Activated CD8-positive, alpha-beta T cell treated with anti-CD3 and anti-CD28 coated beads for 36 hours (primary cell): ENCODE data around the gene UBQLN1. TPM values are rescaled to one million over a fixed set of nuclear protein-coding genes. Genes with fewer than 3 reads are reported as not detected.

Source experiments
- ATAC-seq: fragments of 200-7000 bp; cut with Tn5 transposase; one replicate; pipeline ENCODE4 v1.10.0; 2021; ENCODE audit warnings: mild to moderate bottlenecking, moderate library complexity
- CTCF ChIA-PET: fragments of 350-600 bp; sonication (Branson Sonifier 250); formaldehyde crosslinking; loops from one replicate; lab custom pipeline; 2021; ENCODE audit warnings: antibody characterized with exemption; lab: Charles Lee
- POLR2A ChIA-PET: fragments of 350-600 bp; sonication (Branson Sonifier 250); formaldehyde crosslinking; loops from one replicate; lab custom pipeline; 2021; ENCODE audit warnings: antibody characterized with exemption; lab: Charles Lee
- DNase-seq: peaks from one replicate; pipeline ENCODE4 v3.0.0-alpha.2; 2020
- H3K27ac Mint-ChIP-seq: one replicate; pipeline ENCODE4 v1.8.0; 2021; ENCODE audit warnings: mild to moderate bottlenecking, mixed read lengths
- H3K27me3 Mint-ChIP-seq: one replicate; pipeline ENCODE4 v1.8.0; 2021; ENCODE audit warnings: mixed read lengths
- H3K36me3 Mint-ChIP-seq: one replicate; pipeline ENCODE4 v1.8.0; 2021; ENCODE audit warnings: low read depth, mixed read lengths
- H3K4me1 Mint-ChIP-seq: one replicate; pipeline ENCODE4 v1.8.0; 2021; ENCODE audit warnings: low read depth, mixed read lengths
- H3K4me3 Mint-ChIP-seq: one replicate; pipeline ENCODE4 v1.8.0; 2021; ENCODE audit warnings: mild to moderate bottlenecking, moderate library complexity, mixed read lengths
- H3K9me3 Mint-ChIP-seq: one replicate; pipeline ENCODE4 v1.8.0; 2021; ENCODE audit warnings: mixed read lengths
- CTCF ChIP-seq: fragments of 200-600 bp; IDR thresholded peaks from one replicate; pipeline ENCODE4 v1.8.0; 2022; ENCODE audit warnings: antibody characterized with exemption, mild to moderate bottlenecking
- intact Hi-C: fragments of 100-400 bp; cut with micrococcal nuclease; formaldehyde crosslinking; loops from one replicate; pipeline ENCODE4 v1.10.0; 2022
- total RNA-seq, 2 experiments: library from RNA; stranded (reverse); gene quantifications; one replicate each; pipeline ENCODE4 v1.2.3, GENCODE V29; 2021

The UBQLN1 gene
- total RNA-seq, 2 experiments from 2014 or later, result 80.1 to 92.9 TPM

- no peaks in the 10 kb centered on the region for H3K27me3 Mint-ChIP-seq
- no peaks in the 10 kb centered on the region for H3K36me3 Mint-ChIP-seq
- intact Hi-C loops, result no loop called here
- ATAC-seq (no peak), DNase-seq (no peak)
- H3K27ac Mint-ChIP-seq, result no peak overlapping the region
- no peak for TF ChIP-seq CTCF
- CTCF ChIA-PET, result interaction anchor here (1.8 kb wide), 1 partner anchor 66 kb away, joined by 4 read pairs; no protein-coding TSS in a partner anchor
- H3K4me3 Mint-ChIP-seq, result no peak overlapping the region
- no peaks in the 10 kb centered on the region for H3K4me1 Mint-ChIP-seq
- POLR2A ChIA-PET, result interaction anchor here (1.5 kb wide), 1 partner anchor 76 kb away, joined by 3 read pairs; no protein-coding TSS in a partner anchor
- H3K9me3 Mint-ChIP-seq, result no peaks in the 10 kb centered on the region
Observed at GRCh38 chr9:83715794-83716193, 8.0 kb upstream of the UBQLN1 start.

GRCh38 chr9:83715221-83715620 is 7.5 kb upstream of the UBQLN1 start:
- no peak for TF ChIP-seq CTCF
- ChIA-PET CTCF (interaction anchor here (1.2 to 1.8 kb wide), 2 partner anchors 65 to 95 kb away, joined by 3 to 4 read pairs; no protein-coding TSS in a partner anchor), POLR2A (interaction anchor here (0.6 to 1.5 kb wide), 2 partner anchors 24 to 75 kb away, joined by 3 read pairs; no protein-coding TSS in a partner anchor)
- Mint-ChIP-seq H3K27ac (no peak overlapping the region), H3K4me1 (no peaks in the 10 kb centered on the region), H3K4me3 (no peak overlapping the region), H3K36me3 (no peaks in the 10 kb centered on the region), H3K9me3 (no peaks in the 10 kb centered on the region), H3K27me3 (no peaks in the 10 kb centered on the region)
- DNase-seq (no peak), ATAC-seq (no peak)
- intact Hi-C loops, result no loop called here

GRCh38 chr9:83714329-83714728 is 6.6 kb upstream of the UBQLN1 start:
- CTCF ChIA-PET, result interaction anchor here (1.2 kb wide), 1 partner anchor 94 kb away, joined by 3 read pairs; no protein-coding TSS in a partner anchor

GRCh38 chr9:83708515-83709158 is 879 bp upstream of the UBQLN1 start:
- Mint-ChIP-seq H3K27me3 (no peaks in the 10 kb centered on the region), H3K36me3 (peaks cover 22% of the 10 kb centered on the region), H3K4me1 (peaks cover 32% of the 10 kb centered on the region)

More at GRCh38 chr9:83714329-83714728, 6.6 kb upstream of the UBQLN1 start:
- no peak overlapping the region for H3K27ac Mint-ChIP-seq
- no peaks in the 10 kb centered on the region for H3K9me3 Mint-ChIP-seq
- H3K4me3 Mint-ChIP-seq, result no peak overlapping the region
- no peaks in the 10 kb centered on the region for H3K36me3 Mint-ChIP-seq
- intact Hi-C loops, result no loop called here
- DNase-seq (no peak), ATAC-seq (peak; percentile 37)
- H3K4me1 Mint-ChIP-seq, result peaks cover 2% of the 10 kb centered on the region
- peak; percentile 23 for TF ChIP-seq CTCF
- POLR2A ChIA-PET, result no interaction called here
- no peaks in the 10 kb centered on the region for H3K27me3 Mint-ChIP-seq

More at GRCh38 chr9:83708515-83709158, 879 bp upstream of the UBQLN1 start:
- ATAC-seq (peak; percentile 25), DNase-seq (peak; percentile 73)
- CTCF ChIA-PET, result interaction anchor here (0.9 to 2.9 kb wide), 4 partner anchors 27 to 112 kb away, joined by 3 to 11 read pairs (median 3); partner anchors contain the start of gene IDNK
- intact Hi-C loops, result loop anchor here (5.0 to 10.0 kb wide), 2 partner anchors 86 to 216 kb away; partner anchors contain the start of genes IDNK and KIF27
- peak overlapping the region; percentile 86 for H3K4me3 Mint-ChIP-seq
- TF ChIP-seq CTCF, result no peak
- peak overlapping the region; percentile 98 for H3K27ac Mint-ChIP-seq
- POLR2A ChIA-PET, result interaction anchor here (0.7 to 2.8 kb wide), 9 partner anchors 13 to 585 kb away, joined by 3 to 25 read pairs (median 3); partner anchors contain the start of gene IDNK
- peaks cover 2% of the 10 kb centered on the region for H3K9me3 Mint-ChIP-seq
